Superior temporal gyrus (tissue), 1 donor: ENCODE results near the gene IFT74.

ENCODE experiments used
- DNase-seq: peaks from one replicate; pipeline ENCODE4 v3.0.0-alpha.2; 2016; ENCODE audit errors: extremely low spot score

The IFT74 gene

DNA sequence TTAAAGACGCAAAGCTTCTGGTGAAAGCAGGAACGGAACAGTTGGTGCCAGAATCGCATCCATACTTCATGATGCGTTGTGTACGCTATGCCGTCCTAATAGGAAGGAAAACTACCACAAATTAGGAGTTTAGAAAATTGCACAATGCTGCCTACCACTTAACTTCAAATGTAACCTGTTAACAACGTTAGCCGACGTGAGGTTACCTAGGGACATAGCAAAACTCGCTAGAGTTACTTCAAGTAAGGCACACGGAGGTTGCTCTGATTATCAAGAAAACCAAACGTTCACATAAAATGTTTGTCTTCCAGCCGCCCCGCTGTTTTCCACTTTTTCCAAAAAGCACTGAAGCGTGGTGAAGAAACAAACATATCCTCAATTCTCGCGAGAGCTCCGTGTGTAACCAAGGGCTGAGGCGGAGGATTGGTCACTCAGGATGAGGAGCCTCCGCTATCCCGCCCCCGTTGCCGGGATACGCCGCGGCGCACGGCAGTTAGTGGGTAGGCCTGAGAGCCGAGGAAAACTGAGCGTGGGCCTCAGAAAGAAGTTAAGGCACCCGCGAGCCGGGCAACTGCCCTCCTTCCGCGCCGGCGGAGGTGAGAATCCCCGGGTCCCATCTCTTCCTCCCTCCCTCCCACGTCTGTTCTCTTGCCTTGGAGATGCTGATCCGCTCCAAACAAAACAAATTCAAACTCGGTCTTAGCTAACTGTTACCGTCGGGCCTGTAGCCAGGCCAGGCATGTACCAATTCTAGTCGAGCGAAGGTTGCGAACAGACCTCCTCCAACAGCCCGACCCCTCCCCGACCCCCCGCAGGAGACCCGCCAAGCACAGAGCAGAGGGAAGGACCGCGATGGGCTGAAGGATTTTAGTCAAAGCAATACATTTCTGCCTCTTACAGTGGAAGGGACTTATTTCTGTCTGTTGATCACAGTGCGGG is at the start of gene IFT74:
Gene IFT74, plus strand, starts transcription at position 492 of the 939 bp plus-strand sequence. CDS start 5,556 bp downstream, outside the sequence.
- peak; percentile 98 for DNase-seq

DNA sequence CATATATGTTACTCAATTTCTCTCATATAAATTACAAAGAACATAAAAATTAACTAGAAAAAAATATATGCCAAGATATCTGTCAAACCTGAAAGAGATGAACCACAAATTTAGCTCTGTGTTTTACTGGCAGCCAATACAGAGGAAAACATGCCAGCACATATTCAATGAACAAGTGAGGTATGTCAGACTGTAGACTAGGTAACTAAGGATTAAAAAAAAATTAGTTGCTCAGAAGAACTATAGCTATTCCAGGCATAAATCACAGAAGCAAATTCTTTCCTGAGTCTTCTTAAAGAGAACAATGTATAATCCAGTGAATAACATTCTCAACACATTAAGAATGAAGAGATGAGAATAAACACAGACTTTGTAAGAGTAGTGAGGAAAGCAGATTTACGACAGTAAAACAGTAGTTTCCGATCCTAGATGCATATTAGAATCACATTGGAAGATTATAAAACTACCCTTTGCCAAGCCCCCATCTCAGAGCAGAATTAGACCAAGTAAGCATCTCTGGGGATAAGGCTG is 43.0 kb upstream of the IFT74 start:
- no peak for DNase-seq

DNA sequence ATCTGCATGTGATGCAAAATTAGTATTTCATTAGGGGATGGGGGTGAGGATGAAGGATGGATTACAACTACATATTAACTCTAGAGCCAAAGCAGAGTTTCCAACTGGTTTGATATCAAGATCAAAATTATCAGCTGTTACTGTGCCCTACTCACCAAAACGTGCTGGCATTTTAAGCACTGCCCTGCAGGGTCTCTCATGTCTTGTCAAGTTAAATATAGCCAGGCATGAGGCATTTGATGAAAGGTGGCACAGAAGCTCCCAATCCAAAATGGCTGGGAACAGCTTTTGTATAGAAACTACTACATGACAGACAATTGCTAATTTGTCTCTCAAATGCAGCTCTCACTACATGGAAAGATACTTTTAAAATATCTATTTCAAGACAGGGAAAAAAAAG is 36.5 kb upstream of the IFT74 start:
- DNase-seq = no peak

GRCh38 chr9:26925609-26926008 is 30.6 kb upstream of the IFT74 start:
- DNase-seq = no peak

DNA sequence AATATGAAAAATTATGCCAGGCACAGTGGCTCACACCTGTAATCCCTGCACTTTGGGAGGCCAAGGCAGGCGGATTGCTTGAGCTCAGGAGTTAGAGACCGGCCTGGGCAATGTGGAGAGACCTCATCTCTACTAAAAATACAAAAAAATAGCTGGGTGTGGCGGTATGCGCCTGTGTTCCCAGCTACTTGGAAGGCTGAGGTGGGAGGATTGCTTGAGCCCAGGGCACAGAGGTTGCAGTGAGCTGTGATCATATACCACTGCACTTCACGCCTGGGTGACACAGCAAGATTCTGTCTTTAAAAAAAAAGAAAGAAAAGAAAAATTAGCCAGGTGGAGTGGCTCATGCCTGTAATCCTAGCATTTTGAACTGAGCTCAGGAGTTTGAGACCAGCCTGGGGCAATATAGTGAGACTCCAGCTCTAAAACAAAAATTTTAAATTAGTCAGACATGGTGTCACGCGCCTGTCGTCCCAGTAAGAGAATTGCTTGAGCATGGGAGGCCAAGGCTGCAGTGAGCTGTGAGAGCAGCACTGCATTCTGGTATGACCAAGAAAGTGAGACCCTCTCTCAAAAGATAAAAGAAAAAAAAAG is 27.2 kb upstream of the IFT74 start:
- no peak for DNase-seq

DNA sequence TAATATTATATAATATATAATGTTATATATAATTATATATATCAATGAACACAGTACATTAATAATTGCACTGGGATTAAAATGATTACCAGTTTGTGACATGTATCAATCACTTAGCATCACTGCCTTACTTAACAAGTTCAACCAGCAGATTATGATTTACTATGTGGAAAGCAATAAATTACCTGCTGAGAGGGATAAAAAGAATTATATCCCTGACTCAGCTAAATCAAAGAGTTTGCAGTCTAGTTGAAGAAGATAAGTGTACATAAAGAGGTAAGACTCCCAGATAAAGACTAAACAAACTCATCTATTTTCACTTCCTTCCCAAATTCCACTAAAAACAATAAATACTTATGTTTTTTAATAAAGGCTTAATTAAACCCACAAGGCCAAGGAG is 20.4 kb upstream of the IFT74 start:
- DNase-seq = no peak

GRCh38 chr9:26937816-26938371 is 18.3 kb upstream of the IFT74 start:
- DNase-seq = no peak

GRCh38 chr9:26939955-26940711 is 16.1 kb upstream of the IFT74 start:
- DNase-seq = no peak

DNA sequence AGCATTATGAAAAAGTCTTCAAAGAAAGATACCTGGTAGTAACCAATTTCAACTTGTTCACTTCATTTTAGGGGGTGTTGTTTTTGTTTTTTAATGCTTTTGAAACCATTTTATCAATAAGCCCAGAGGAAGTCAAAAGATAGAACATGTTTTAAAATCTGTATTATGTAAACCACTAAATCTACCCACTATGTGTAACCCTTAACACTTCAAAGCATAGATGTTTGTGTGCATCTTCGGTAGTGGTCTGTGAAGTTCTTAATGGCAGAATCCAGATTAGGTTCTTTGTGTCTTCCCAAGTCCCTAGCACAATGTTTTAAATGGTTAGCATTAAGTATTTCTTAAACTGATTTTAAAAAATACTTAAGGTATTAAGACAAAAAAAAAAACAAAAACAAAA is 15.4 kb upstream of the IFT74 start:
- DNase-seq = no peak

DNA sequence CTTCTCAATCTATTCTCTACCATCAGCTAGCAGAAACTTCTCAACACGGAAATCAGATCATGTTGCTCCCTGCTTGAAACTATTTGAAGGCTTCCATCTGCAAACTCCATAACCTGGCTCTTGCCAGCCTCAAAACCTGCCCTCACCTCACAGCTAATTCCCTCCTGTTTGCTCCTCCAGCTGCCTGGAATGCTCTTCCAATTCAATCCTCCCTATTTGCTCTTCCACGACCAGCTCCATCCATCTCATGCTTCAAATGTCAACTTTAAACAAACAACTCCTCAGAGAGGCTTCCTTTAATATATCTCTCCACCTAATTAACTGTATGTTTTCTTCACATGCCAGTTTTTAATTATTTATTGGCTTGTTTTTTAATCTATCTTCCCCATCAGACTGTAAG is 10.6 kb upstream of the IFT74 start:
- DNase-seq = no peak

DNA sequence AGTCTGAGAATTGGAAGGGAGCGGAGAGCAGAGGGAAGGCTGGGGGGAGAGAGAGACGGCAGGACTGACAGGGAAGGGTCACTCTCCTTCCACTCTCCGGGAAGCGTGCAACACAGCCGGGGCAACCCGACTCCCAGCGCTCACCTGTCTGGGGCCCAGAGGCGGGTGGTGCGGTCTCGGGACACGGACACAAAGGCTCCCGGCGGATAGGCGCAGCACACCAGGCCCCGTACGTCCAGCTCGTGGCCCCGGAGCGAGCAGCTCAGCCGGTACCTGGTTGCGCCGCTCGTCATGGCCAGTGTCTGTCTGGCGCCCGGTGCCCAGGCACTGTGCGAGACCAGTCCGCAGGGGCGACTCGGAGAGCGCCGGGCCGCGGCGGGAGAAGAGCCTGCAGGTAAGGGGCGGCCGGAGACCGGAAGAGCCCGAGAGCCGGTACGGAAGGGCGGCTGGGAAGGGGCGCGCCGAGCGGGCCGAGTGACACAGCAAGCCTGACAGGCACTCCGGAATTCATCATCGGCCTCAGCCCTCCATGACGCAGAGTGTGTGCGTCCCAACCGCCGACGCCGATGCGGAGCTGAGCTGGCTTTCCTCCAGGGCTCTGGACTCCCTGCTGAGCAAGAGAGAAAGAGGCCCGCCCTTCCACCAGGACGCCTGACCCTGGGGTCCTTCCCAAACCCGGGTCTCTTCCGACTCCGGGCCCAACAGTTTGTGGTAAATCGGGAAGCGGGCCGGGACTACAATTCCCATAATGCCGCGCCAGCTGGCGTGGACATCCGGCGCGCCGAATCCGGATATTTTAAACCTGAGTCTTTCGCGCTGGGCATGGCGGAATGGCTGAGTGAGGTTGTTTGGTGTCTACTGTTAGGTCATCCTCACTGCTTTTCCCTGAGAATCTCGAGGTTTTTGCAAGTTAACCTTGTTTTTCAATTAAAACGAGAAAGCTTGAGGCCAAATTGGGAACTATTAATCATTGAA is 9.2 kb upstream of the IFT74 start, which contains the start of gene PLAA:
Gene PLAA, minus strand, starts transcription at position 490 of the 975 bp plus-strand sequence. Its CDS starts 197 bp downstream, at position 293.
- DNase-seq = peak; percentile 94

DNA sequence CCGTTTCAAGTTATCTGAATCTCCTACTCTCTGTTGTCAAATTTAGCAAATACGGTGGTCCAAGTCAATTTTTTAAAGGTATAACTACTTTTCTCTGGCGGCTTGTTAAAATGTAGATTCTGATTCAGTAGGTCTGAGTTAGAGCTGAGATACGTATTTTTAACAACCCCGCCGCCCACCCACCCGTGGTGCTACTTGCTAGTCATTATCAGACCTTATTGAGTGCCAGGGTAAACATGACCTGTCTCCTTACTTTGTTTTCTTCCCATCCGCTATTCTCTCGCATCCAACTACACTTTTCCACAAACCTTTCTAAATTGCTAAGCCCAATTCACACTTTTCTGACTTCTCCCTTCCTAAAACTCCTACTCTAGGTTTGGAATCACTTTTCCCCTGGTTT is 8.5 kb upstream of the IFT74 start:
- no peak for DNase-seq

DNA sequence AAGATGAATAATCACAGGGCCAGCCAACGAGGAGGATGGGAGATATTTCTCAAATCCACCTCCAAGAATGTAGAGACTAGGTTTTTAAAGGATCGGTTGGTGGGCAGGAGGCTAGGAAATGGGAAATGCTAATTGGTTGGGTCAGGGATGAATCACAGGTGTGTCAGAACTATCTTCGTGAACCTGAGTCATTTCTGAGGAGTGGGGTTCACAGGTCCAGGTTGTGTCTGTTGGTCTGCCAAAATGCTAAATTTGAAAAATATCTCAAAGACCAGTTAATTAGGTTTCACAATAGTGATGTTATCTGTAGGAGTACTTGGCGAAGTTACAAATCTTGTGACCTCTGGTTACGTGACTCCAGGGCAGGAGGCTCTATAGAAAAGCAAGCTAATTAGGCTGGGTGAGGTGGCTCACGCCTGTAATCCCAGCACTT is 6.6 kb upstream of the IFT74 start:
- DNase-seq = no peak

- DNase-seq = no peak
Measured at GRCh38 chr9:26950521-26950920, 5.7 kb upstream of the IFT74 start.

DNA sequence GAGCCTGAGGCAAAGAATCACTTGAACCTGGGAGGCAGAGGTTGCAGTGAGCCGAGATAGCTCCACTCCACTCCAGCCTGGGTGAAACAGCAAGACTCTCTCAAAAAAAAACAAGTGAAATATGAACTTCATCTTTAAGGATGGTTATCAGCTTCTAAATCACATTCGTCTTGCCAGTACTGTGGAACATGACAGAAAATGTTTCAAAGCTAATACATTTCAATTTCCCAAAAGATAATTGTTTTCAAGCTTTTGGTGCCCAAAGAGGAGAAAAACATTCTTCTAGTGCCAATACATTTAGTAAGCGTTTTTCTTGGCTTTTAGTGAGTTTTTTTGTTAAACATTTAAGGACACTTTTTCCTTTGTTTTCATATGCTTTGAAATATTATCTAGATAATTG is 4.4 kb upstream of the IFT74 start:
- no peak for DNase-seq

GRCh38 chr9:26954050-26954508 is 2.1 kb upstream of the IFT74 start:
- DNase-seq = peak; percentile 18

DNA sequence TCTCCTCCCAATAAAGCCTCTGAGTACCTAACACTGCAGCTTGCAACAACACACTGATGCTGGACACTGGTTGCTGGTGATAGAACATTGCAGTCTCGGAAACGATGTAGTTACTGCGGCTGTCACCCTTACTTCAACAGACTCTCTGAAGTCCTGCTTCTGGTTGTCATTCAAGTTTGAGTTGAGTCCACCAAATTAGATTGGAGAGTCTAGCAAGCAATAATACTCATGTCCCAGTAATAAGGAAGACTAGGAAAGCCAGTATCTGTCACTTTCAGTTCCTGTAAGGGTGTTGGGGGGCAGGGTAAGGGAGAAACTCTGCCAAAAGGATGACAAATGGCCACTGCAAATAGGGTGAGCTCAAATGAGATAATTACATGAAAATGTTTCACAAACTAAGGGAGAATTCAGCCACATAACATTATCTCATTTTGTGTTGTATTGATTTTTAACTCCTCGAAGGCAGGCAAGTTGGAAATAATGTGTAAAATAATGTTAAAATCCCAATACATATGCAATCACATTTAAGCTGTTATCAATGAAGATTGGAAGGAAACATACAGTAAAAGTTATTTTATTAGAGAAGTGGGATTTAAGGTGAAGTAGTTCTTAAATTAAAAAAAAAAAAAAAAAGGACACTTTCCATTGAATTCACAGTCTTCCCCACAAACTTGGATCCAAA is 849 bp upstream of the IFT74 start:
- DNase-seq = peak; percentile 49

GRCh38 chr9:26956860-26957233 is 635 bp downstream of the IFT74 start:
- DNase-seq = peak; percentile 23

- no peak for DNase-seq
Measured at GRCh38 chr9:26971721-26972120, 15.5 kb downstream of the IFT74 start.

GRCh38 chr9:26973989-26974388 is 17.8 kb downstream of the IFT74 start:
- DNase-seq = no peak
